GM19238 (cell line): ENCODE data around the gene R3HDM4.

Experiments used
- DNase-seq: peaks from one replicate; pipeline ENCODE4 v3.0.0; 2011; ENCODE audit warnings: low spot score; ENCODE audit not compliant: insufficient read length

R3HDM4 gene

GRCh38 chr19:917323-918151 is 4.5 kb upstream of the R3HDM4 start, which contains the start of gene KISS1R:
Gene KISS1R, plus strand, starts transcription at chr19:917333. Its CDS starts 170 bp downstream, at chr19:917503.
- DNase-seq = no peak

GRCh38 chr19:916645-917322 is 3.8 kb upstream of the R3HDM4 start:
- DNase-seq = no peak

- DNase-seq = no peak
These were observed 589 bp downstream of the R3HDM4 start for GRCh38 chr19:912181-913079.

DNA sequence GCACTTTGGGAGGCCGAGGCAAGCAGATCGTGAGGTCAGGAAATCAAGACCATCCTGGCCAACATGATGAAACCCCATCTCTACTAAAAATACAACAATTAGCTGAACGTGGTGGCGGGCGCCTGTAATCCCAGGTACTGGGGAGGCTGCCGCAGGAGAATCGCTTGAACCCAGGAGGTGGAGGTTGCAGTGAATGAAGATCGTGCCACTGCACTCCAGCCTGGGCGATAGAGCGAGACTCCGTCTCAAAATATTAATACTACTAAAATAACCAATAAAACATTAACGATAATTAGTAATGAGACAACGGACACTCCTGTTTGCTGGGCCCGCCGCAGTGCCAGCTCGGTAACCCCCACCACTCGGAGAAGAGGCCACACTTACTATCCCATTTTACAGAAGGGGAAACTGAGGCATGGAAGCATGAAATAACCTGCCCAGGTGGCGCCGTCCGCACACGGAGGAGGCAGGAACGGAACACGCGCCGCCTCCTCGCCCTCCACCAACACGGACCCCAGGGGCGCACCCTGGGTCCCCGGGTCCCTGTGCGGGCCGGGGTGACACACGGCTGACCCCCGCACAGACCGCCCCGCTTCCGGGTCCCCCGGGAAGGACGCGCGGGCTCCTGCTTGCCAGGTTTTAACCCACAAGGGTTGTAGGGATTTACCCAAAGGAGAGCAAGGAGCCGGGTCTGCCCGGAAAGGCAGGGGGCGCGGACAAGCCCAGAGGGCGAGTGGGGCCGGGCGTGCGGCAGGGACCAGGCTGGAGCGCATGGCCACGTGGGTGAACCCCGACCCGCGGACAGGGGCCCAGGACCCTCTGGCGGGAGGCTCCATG is 1.6 kb downstream of the R3HDM4 start:
- no peak for DNase-seq

- no peak for DNase-seq
These were observed 5.7 kb downstream of the R3HDM4 start for GRCh38 chr19:907183-907853.

- no peak for DNase-seq
These were observed 6.5 kb downstream of the R3HDM4 start for GRCh38 chr19:906480-906879.

DNA sequence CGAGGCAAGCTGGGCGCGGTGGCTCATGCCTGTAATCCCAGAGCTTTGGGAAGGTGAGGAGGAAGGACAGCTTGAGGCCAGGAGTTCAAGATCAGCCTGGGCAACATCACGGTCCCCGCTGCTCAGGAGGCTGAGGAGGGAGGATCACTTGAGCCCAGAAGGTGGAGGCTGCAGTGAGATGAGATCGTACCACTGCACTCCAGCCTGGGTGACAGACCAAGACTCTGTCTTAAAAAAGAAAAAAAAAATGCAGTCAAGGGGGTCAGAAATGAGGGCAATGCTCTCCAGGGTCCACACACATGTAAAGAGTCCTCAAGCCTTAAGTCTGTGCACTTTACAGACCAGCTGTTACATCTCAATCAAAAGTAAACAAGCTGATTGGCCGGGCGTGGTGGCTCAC is 8.5 kb downstream of the R3HDM4 start:
- no peak for DNase-seq

DNA sequence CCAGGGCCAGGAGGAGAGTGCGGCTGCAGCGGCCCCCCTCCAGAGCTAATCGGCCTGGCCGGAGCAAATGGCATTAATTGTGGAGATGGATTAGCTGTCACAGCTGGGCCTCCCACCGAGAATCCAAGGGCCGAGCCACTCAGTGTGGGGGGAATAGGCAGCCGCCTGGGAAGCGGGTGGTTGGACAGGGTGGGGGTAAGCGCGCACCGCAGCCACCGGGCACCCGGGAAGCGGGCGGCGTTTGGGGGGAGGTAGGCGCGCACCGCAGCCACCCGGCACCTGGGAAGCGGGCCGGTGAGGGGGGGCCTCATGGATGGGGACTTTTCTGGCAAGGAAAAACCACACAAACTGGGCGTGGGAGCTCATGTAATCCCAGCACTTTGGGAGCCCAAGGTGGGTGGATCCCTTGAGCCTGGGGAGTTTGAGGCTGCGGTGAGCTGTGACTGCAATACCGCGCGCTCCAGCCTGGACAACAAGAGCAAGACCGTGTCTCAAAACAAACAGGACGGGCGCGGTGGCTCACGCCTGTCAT is 9.7 kb downstream of the R3HDM4 start:
- no peak for DNase-seq

DNA sequence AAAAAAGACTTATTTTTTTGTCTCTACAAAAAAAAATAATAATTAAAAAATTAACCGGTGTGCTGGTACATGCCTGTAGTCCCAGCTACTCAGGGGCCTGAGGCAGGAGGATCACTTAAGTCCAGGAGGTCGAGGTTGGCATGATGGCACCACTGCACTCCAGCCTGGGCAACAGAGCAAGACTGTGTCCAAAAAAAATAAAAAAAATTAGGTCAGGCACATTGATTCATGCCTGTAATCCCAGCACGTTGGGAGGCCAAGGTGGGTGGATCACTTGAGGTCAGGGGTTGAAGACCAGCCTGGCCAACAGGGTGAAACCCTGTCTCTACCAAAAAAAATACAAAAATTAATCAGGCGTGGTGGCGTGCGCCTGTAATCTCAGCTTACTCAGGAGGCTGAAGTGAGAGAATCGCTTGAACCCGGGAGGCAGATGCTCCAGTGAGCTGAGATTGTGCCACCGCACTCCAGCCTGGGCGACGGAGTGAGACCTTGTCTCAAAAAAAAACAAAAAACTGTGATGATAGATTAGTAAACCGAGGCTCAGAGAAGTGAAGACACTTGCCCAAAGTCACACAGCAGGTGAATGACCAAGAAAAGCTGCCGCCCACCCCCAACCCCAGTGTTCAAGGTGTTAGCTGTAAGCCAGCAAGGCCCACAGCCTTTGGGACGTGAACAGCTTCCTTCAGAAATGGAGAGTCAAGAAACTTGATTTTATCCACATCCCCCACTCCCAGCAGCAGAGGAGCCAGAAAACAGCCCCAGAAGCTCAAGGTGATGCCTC is 10.4 kb downstream of the R3HDM4 start:
- no peak for DNase-seq

DNA sequence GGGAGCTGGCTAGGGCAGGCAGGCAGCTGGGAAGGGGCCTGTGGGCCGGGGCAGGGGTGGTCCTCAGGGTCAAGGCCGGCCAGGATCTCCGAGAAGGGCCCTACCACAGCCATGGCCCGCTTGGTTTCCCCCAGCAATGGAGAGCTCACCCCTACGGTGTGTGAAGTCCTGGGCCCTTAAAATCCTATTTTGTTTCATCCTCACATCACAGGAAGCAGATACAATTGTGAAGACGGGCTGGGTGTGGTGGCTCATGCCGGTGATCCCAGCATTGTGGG is 11.0 kb downstream of the R3HDM4 start:
- DNase-seq = no peak

GRCh38 chr19:901216-902092 is 11.6 kb downstream of the R3HDM4 start:
- no peak for DNase-seq

DNA sequence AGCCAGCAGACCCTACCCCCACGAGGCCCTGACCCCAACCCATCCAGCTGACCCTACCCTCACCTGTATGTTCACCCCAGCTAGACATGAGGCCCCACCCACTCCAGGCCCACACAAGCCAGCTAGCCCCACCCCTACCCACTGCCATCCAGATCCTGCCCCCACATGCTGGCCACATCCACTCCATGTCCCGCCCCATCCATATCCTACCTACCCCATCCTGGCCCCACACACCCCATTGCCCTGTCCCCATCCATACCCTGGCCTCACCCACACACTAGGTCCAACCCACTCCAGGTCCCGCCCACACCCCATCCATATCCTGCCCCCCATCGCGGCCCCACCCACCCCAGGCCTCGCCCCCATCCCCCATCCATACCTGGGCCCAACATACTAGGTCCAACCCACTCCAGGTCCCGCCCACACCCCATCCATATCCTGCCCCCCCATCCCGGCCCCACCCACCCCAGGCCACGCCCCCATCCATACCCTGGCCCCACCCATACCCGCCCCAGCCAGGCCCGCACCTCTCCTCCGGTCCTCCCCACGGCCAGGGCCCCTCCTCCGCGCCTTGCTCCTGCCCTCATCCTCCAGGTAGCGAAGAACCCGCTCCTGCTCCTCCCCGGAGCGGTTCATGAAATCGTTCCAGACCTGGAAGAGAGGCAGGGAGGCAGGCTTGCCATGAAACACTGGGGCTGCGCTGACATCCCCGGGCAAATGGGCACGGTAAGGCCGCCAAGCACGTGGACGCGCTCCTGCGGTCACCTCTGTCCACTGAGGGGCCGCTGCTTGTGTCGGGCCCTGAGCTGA is 12.5 kb downstream of the R3HDM4 start:
- no peak for DNase-seq

- DNase-seq = no peak
These were observed 13.0 kb downstream of the R3HDM4 start for GRCh38 chr19:900043-900301.

- DNase-seq = no peak
These were observed 13.5 kb downstream of the R3HDM4 start for GRCh38 chr19:899336-900042.

DNA sequence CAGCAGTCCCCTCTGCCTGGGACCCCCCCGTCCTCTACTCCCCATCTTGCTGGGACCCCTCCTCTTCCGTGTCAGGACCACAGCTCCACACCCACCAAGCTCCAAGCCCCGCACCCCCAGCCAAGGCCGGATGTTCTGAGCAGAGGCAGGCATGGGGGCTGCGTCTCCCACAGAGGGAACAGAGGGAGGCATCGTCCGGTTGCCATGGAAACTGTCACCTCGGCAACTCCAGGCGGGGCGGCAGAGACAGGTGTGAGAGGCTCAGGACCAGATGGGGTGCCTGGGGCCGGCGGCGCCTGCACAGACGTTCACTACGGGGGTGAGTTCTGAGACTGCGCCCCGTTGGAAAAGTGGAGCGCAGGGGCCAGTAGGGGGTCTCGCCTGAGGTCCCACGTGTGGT is 14.4 kb downstream of the R3HDM4 start:
- no peak for DNase-seq

DNA sequence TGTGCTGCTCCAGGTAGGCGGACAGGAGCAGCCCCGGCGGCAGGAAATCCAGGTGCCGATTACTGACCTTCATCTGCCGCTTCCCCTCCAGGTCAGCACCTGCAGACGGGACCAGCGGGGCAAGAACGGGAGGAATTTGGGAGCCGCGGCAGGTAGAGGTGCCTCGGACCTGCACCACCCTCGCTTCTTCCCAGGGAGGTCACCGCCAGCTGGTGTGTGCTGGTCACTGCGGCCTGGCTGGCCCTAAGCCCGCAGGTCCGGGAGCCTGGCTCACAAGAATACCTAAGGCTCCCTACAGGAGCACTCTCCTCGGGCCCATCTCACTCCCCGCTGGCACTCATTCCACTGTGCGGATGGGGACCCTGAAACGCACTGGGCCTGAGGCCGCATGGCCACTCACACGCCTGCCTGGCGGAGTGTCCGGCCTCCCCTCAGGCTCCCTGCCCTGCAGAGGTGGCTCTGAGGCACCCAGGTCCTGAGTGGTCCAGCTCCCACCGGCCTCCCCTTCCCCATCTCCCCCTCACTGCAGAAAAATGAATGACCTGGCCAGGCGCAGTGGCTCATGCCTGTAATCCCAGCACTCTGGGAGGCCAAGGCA is 15.5 kb downstream of the R3HDM4 start:
- DNase-seq = no peak

DNA sequence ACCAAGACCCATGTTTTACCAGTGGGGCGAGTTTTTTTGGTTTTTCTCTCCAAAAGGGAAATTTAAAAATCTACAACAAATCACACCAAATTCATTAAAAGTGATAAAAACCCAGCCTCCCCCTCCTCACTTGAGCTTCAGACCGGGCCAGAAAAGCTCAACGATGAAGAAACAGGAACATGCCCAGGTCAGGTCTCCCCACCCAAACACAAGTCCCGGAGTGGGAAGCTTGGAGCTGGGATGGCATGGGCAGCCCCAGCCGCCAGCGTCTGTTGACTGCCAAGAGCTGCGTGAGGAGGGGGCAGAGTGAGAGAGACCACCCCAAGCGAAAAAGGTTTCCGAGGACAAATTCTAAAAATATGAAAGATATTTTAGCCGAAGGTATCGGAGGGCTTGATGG is 16.0 kb downstream of the R3HDM4 start:
- no peak for DNase-seq
